Hindlimb muscle (tissue), 1 donor: Measurements from ENCODE around the gene COX4I2. TPM values are rescaled to one million over a fixed set of nuclear protein-coding genes. Genes with fewer than 3 reads are reported as not detected.
"Not testable (repeated sequence)": the region's sequence is repeated elsewhere in the genome, so short reads cannot be mapped to it uniquely, and the experiment has no call there.

Experiments
- DNase-seq: peaks from one replicate; pipeline ENCODE4 v3.0.0-alpha.2; 2013
- polyA plus RNA-seq: library from polyadenylated mRNA; unstranded; fragments of 120-200 nt; gene quantifications from one replicate; pipeline ENCODE4 v1.2.1, GENCODE V29; 2013; ENCODE audit not compliant: insufficient read length

COX4I2 gene
- polyA plus RNA-seq, 1 donor: 9.2 TPM

- no peak for DNase-seq
Observed at GRCh38 chr20:31654534-31654933, 16.8 kb downstream of the COX4I2 start.

- peak; percentile 83 for DNase-seq
Observed at GRCh38 chr20:31661625-31662371, 24.1 kb downstream of the COX4I2 start.

GRCh38 chr20:31662372-31662854 lies 24.7 kb downstream of the COX4I2 start:
- DNase-seq: no peak

- no peak for DNase-seq
Observed at GRCh38 chr20:31663524-31663837, 25.8 kb downstream of the COX4I2 start.

- no peak for DNase-seq
Observed at GRCh38 chr20:31663838-31664695, 26.4 kb downstream of the COX4I2 start.

GRCh38 chr20:31664696-31665354 lies 27.1 kb downstream of the COX4I2 start:
- no peak for DNase-seq

GRCh38 chr20:31665753-31666152 lies 28.0 kb downstream of the COX4I2 start:
- DNase-seq: no peak

GRCh38 chr20:31666258-31667042 lies 28.7 kb downstream of the COX4I2 start:
- no peak for DNase-seq

- no peak for DNase-seq
Observed at GRCh38 chr20:31667315-31668285, 29.9 kb downstream of the COX4I2 start.

GRCh38 chr20:31668944-31669343 lies 31.2 kb downstream of the COX4I2 start:
- DNase-seq: not testable (repeated sequence)

- no peak for DNase-seq
Observed at GRCh38 chr20:31669876-31670275, 32.2 kb downstream of the COX4I2 start.

GRCh38 chr20:31670371-31671228 lies 32.9 kb downstream of the COX4I2 start:
- DNase-seq: no peak

- no peak for DNase-seq
Observed at GRCh38 chr20:31671324-31671723, 33.6 kb downstream of the COX4I2 start.

GRCh38 chr20:31673435-31673834 lies 35.7 kb downstream of the COX4I2 start:
- no peak for DNase-seq

GRCh38 chr20:31673943-31674463 lies 36.3 kb downstream of the COX4I2 start:
- no peak for DNase-seq

- peak; percentile 51 for DNase-seq
Observed at GRCh38 chr20:31674895-31675827, 37.4 kb downstream of the COX4I2 start.

GRCh38 chr20:31675828-31676608 lies 38.3 kb downstream of the COX4I2 start:
- no peak for DNase-seq

- no peak for DNase-seq
Observed at GRCh38 chr20:31676609-31676989, 38.9 kb downstream of the COX4I2 start.
